Measurements from ENCODE around the gene ZNF579.
"Not testable (repeated sequence)": the region's sequence is repeated elsewhere in the genome, so short reads cannot be mapped to it uniquely, and the experiment has no call there.

DNA sequence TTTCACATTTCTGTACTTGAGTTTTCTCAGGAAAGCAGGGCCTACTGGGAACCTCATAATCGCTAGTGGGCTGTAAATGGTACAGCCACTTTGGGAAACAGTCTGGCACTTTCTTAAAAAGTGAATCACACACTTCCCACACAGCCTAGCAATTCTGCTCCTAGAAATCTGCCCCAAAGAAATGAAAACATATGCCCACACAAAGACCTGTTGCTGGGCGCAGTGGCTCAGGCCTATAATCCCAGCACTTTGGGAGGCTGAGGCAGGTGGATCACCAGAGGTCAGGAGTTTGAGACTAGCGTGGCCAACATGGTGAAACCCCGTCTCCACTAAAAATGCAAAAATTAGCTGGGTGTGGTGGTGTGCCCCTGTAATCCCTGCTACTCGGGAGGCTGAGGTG, 11.2 kb downstream of the ZNF579 start:
- not testable (repeated sequence) for TF ChIP-seq EZH2 (optimal IDR thresholded peaks at IDR 0.05; ENCODE audit: low read depth, low read length)
- TF ChIP-seq, protein P1, sequence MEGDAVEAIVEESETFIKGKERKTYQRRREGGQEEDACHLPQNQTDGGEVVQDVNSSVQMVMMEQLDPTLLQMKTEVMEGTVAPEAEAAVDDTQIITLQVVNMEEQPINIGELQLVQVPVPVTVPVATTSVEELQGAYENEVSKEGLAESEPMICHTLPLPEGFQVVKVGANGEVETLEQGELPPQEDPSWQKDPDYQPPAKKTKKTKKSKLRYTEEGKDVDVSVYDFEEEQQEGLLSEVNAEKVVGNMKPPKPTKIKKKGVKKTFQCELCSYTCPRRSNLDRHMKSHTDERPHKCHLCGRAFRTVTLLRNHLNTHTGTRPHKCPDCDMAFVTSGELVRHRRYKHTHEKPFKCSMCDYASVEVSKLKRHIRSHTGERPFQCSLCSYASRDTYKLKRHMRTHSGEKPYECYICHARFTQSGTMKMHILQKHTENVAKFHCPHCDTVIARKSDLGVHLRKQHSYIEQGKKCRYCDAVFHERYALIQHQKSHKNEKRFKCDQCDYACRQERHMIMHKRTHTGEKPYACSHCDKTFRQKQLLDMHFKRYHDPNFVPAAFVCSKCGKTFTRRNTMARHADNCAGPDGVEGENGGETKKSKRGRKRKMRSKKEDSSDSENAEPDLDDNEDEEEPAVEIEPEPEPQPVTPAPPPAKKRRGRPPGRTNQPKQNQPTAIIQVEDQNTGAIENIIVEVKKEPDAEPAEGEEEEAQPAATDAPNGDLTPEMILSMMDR (IDR thresholded peaks at IDR 0.05; ENCODE audit: low read length) = not testable (repeated sequence)

Measured in MM.1S (cell line).